Stimulated activated CD4-positive, alpha-beta T cell treated with anti-CD3 and anti-CD28 coated beads, TNF-alpha, amount 100 ng/mL, for 1 hour (primary cell): ENCODE results near the gene PPTC7.
"Not testable (repeated sequence)": the region's sequence is repeated elsewhere in the genome, so short reads cannot be mapped to it uniquely, and the experiment has no call there.

Experiments
- DNase-seq, 3 donors: peaks; one replicate each; pipeline ENCODE4 v3.0.0-alpha.2; 2020; ENCODE audit warnings: low read depth in 3 of 3, low spot score in 1 of 3

PPTC7 gene

DNA sequence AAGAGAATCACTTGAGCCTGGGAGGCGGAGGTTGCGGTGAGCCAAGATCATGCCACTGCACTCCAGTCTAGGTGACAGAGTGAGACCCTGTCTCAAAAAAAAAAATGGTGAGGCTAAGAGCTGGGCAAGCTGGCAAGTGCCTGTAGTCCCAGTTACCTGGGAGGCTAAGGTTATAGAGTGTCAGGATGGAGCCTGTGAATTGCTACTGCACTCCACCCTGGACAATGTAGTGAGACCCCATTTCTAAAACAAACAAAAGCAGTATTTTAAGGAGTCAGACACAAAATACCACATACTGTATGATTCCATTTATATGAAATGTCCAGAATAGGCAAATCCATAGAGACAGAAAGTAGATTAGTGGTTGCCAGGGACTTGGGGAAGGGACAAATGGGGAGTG is 4.0 kb upstream of the PPTC7 start:
- DNase-seq, result not testable (repeated sequence)

DNA sequence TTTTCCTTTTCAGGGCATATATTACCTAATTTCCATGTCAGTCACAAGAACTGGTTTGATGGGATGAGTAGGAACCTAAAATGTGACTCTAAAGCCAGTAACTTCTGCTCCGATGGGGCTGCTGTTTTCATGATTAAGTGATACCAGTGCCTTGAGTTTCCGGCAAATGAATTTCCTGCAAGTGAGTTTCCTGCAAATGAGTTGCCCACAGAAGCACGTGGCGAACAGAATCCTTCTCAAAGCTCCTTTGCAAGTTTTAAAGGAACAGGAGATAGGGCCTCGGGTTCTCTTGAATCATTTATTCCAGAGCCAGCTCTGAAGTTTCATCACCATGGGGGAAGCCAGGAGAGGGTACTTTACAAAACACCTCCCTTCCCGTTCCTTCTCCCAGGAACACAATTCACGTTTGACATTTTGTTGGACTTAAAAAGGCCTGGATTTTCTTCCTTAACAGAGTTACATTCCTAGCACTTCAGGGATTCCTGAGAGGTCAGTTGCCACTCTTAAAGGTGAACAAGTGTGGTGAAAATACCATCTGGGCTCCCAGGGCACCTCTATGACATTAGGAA is 2.2 kb upstream of the PPTC7 start:
- no peak for DNase-seq

DNA sequence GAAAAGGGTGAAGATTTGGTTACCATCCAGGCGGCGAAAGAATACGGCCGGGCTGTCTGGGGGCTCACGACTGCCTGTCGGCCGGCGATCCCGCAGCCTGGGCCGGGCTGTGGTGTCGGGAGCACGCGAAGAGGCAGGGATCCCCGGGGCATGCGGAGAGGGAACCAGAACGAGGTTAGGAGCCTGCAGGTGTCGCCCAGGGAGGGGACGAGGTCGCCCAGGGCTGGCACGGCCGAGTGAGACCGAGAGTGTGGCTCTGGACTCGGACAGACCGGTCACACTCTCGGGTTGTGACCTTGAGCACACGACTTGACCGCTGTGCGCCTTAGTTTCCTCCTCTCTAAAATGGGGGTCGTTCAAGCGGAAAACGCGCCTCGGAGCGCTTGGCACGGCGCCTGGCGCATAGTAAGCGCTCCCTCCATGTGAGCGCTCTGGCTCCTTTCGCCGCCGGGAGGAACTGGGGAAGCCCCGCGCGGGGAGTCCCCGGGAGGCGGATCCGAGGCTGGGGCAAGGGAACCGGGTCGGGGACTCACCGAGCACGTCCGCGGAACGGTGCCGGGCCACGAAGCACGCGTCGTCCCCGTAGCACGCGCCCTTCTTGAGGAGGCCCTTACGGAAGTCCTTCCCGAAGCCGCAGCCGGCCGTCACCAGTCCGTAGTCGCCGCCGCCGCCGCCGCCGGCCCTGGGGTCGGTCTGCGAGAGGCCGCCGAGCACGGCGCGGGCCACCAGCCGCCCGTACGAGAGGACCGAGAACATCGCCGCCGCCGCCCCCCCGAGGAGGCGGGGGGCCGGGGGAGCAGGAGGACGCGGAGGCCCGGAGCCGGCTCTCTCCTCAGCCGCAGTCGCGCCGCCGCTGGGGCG is 612 bp downstream of the PPTC7 start:
- DNase-seq, result peak; percentile 70 to 74 (median 72)

DNA sequence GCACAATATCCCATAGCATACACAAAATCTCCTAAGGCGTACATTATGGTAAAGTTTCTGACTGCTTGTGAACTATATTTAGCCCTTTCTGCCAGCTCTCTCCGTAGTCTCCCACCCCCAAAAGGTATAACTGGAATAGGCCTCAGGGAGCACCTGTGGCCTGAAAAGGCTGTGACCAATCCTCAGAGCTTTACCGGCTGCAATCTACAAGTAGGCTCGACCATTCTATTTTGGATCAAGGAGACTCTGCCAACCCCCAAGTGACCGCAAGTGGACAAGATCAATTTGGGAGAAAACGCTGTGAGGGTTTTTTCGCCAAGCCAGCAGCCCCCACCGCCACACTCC is 1.2 kb downstream of the PPTC7 start:
- DNase-seq, result no peak

DNA sequence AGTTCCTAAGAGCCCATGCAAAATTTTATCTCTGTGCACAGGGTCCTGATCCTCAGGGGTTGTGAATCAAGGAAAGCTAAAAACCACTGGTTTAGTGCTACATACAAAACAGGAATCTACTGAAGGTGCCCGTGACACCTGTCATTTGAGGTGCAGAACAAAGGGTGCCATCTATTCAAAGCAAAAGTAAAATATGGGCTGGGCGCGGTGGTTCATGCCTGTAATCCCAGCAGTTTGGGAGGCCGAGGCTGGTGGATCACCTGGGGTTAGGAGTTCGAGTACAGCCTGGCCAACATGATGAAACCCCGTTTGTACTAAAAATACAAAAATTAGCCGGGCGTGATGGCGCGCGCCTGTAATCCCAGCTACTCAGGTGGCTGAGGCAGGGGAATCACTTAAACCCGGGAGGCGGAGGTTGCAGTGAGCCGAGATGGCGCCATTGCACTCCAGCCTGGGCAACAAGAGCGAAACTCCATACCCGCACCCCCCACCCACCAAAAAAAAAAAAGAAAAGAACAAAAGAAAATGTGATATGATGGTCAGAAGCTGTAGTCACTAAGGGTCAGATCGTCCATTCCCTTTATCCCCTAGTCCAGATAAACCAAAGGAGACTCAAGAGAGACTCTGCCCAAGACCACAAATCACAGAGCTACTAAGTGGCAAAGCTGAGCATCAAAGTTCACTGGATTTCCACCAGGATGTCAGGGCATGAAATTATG is 3.4 kb downstream of the PPTC7 start:
- no peak for DNase-seq

DNA sequence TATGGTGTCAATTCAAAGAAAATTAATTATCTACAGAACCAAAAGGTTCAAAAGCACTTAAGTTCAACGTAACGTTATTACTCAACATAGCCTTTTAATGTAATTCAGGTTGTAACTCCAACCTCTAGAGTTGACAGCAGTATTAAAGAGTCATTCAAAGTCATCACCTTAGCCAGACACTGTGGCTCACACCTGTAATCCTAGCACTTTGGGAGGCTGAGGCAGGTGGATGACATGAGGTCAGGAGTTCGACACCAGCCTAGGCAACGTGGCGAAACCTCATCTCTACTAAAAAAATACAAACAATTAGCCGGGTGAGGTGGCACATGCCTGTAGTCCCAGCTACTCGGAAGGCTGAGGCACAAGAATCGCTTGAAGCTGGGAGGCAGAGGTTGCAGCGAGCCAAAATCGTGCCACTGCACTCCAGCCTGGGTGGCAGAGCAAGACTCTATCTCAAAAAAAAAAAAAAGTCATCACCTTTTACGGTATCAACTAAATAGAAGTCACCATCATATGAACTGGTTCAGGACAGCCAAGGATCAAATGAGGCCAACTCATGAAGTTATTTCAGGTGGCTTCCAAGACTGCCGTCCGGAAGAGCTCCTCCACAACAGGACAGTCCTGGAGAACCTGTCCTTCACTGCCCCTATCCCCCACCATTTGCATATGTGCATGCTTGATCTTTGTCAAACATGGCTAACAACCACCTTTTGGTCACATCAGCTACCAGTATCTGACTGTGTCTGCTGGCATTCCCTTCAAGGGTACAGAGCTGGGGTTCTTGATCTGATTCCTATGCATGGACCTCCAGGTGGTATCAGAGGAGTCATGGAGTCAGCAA is 4.2 kb downstream of the PPTC7 start:
- no peak for DNase-seq

DNA sequence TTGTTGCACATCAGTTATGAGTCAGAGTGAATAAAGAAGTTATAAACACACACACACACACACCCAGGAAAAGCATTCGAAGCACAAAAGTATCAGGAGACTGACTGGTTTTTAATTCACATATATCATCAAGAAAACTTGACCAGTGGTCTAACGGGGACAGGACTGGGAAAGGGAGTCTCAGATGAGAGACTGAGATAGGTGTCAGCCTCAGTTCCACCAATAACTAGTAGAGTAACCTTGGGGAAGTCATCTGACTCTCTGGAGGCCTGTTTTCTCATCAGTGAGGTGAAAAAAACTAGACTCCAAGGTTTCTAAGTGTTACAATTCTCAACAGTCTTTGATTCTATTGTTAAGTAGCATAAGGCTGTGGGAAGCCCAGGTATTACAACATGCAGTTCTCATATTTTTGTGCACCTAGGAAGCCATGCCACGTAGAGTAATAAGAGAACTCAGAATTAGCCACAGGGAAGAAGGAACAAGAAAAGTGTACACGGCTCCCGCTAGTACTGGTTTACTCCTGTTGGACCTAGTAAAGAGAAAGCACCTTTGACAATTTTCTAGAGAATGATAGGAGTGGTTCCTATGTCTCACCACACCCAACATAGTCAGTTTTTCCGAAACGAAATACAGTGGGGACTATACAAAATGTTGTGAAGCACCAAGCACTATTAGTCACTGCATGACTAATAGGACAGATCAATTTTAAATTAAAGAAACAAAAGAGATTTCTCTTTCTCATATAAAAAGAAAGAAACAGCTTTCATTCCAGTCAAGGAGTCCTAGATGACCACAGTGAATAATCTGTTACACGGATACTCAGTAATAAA is 5.0 kb downstream of the PPTC7 start:
- DNase-seq, result peak in 1 of 3 donors; percentile 30

DNA sequence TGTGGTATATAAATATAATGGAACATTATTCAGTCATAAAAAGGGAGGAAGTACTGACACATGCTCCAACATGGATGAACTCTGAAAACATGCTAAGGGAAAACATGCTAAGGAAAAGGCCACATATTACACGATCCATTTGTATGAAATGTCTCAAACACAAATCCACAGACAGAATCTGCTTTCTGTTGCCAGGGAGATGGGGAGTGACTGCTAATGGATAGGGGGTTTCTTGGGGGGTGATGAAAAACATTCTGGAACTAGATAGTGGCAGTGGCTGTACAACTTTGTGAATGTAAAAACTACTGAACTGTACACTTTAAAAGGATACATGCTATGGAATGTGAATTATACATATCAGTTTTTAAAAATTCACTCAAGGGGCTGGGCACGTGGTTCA is 6.6 kb downstream of the PPTC7 start:
- no peak for DNase-seq

DNA sequence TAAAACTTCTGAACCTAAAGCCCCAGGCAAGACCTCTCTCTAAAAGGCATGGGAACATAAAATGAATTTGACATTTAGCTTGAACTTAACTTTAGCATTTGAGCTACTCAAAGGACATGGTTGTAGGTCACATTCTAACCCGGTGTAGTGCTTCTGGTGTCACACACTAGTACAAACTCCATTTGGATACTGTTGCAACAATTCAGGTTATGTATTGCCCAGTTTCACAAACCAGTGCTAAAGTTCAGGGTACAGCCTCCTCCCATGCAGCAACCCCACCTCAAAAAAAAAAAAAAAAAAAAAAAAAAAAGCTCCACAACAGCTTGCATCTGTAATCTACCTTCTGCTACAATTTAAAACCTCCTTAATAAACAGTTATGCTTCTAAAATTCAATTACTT is 7.8 kb downstream of the PPTC7 start:
- DNase-seq, result no peak

DNA sequence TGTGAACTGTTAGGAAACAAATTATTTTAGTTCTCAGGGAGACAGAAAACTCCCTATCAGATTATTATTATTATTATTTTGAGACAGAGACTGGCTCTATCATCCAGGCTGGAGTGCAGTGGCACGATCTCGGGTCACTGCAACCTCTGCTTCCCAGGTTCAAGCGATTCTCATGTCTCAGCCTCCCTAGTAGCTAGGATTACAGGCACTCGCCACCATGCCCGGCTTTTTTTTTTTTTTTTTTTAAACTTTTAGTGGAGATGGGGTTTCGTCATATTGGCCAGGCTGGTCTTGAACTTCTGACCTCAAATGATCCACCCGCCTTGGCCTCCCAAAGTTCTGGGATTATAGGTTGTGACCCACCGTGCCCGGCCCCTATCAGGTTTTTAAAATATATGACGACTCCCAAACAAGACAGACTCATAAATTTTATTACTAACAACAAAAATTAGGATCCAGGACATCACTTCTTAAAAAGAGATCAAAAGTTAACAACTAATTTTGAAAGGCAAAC is 8.3 kb downstream of the PPTC7 start:
- DNase-seq, result not testable (repeated sequence)

DNA sequence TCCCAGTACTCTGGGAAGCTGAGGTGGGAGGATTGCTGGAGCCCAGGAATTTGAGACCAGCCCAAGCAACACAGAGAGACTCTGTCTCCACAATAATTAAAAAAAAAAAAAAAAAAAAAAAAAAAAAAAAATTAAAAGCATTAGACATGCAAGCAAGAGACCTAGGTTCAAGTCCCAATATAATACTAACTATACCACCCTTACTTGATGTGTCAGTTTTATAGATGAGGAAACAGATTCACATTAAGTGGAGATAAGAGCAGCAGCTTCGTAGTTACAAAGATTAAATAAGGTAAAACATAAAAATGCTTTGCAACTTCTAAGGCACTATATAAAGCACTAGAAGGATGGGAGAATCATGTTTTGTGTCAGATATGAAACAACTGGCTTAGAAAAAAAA is 9.1 kb downstream of the PPTC7 start:
- no peak for DNase-seq

DNA sequence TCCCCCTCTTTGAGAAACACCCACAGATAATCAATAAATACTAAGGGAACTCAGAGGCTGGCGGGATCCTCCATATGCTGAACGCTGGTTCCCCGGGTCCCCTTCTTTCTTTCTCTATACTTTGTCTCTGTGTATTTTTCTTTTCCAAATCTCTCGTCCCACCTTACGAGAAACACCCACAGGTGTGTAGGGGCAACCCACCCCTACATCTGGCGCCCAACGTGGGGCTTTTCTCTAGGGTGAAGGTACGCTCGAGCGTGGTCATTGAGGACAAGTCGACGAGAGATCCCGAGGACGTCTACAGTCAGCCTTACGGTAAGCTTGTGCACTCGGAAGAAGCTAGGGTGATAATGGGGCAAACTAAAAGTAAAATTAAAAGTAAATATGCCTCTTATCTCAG is 12.3 kb downstream of the PPTC7 start:
- not testable (repeated sequence) for DNase-seq

DNA sequence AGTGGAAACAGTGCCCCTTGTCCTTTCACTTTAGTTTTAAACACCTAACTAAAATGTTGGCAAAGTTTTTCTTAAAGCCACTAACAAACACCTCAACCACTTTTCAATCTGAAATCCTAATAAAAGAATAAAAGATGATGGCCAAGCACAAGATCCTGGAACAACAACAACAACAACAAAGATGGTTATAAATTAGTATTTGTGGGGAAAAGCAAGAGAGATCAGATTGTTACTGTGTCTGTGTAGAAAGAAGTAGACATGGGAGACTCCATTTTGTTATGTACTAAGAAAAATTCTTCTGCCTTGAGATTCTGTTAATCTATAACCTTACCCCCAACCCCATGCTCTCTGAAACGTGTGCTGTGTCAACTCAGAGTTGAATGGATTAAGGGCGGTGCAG is 13.3 kb downstream of the PPTC7 start:
- DNase-seq, result not testable (repeated sequence)

DNA sequence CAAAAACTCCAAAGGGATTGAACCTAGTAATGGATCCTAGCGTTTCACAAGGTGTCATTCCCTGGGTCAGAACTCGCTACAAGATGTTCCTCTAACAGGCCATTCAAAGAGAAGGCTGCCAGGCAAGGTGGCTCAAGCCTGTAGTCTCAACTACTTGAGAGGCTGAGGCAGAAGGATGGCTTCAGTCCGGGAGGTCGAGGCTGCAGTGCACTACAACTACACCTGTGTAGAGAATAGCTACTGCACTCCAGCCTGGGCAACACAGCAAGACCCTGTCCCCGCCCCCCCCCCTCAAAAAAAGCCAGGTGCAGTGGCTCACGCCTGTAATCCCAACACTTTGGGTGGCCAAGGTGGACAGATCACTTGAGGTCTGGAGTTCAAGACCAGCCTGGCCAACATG is 14.4 kb downstream of the PPTC7 start:
- DNase-seq, result no peak

DNA sequence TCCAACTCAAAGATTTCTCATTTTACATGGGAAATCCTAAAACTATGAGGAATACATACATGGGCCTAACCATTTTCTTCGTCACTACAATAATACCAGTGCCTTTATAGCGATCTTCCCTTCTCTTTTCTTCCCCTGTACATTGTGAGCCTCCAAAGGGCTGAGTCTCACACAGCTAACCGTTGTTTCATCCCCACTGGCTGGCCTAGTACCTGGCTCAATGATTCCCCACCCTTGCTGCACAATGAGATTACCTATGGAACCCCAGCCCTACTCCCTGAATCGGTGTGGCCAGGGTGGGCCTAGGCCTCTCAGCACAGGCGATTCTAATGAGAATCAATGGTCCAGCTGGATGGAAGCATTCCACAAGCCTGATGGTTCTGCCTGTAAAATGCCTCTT is 16.1 kb downstream of the PPTC7 start:
- DNase-seq, result no peak

DNA sequence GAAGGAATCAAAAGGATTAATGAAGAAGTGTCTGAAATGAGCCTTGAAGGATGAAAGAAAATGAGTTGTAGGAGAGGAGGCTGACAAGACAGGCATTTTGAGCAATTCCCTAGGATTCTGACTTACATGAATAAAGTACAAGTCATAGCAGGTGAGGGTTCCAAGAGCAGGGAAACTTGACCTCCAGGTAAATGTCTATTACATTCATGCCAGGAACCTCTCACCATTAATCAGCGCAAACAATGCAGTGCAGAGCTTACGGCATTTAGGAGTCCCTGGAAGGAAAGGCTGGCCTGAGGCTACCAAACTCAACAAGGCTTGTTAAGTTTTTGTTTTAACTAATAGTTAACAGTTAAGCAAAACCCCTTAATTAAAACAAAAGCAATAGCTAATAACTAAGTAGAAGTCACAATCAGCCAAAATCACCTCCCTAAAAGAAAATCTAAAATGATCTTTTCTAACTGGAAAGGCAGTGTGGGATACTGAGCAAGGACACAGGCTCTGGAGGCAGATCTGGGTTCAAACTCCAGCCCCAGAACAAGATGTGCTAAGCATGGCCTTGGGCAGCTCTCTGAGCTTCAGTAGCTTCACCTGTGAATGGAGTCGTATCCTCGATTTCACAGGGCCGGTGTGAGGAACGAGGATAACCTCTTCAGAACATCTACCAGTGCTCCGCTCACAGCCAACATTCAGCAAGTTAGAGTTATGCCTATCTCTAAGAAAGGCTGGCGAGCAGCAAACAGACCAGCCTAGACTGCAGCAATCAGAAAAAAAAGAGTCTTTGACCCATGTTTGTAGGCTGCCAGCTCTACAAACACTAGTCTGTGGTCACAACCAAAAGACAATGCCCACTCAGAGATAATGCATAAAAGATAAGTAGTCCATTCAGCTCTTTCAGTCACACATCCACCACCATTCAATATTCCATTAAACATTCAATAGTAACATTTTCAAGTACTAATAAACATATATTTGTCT is 16.9 kb downstream of the PPTC7 start:
- no peak for DNase-seq

DNA sequence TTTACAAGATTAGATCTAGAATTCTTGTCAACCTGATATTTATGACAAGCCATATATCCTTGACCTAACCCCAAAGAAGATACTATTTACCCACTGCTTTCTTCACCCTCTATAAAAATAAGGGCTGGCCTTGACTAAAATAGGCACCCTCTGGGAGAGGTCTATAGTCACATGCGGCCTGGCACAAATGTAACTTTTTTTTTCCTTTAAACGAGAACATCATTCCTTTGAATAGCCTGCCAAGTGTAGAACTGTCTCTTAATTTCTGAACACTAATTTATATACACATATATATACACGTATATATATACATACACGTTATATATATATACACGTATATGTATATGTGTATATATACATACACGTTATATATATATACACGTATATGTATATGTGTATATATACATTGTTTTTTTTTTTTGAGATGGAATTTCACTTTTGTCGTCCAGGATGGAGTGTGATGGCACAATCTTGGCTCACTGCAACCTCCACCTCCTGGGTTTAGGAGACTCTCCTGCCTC is 18.6 kb downstream of the PPTC7 start:
- no peak for DNase-seq

DNA sequence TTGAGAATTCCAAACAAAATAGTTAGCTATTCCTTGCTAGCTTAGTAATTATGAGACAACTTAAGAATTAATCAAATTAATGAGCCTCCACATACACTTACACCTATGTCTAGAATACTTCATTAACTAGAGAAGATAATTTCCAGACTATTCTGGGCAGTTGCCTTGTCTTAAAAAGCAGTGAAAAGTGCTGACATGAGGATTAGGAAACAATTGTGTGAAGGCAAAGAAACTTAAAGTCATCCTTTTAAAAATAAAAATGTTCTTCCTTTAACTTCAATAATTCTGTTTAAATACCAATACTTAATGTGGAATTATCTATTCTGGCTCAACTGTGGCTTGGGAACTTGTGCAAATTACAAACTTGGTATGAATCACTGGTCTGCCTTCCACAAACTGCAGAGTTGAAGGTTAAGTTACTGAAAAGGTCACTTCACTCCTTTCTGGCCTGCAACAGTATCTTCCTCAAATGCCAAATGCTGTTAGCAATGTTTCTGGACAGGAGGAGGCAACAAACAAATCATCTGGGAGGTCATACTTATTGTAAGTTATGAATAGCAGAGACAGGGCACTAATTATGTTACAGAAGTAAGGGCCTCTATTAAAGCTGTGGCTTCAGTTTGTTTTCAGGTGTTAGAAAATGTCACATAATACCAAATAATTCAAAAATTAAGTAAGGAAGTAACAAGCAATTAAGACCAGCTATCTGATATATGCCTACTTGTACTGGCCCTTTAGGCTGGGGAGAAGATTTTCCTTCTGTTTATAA is 19.2 kb downstream of the PPTC7 start:
- DNase-seq, result no peak
